Activated CD8-positive, alpha-beta T cell treated with anti-CD3 and anti-CD28 coated beads for 36 hours (primary cell): Measurements from ENCODE around the gene DMAP1. TPM values are rescaled to one million over a fixed set of nuclear protein-coding genes. Genes with fewer than 3 reads are reported as not detected.

Experiments
- ATAC-seq: fragments of 200-7000 bp; cut with Tn5 transposase; one replicate; pipeline ENCODE4 v1.10.0; 2021; ENCODE audit warnings: mild to moderate bottlenecking, moderate library complexity
- CTCF ChIA-PET: fragments of 350-600 bp; sonication (Branson Sonifier 250); formaldehyde crosslinking; loops from one replicate; lab custom pipeline; 2021; ENCODE audit warnings: antibody characterized with exemption; lab: Charles Lee
- POLR2A ChIA-PET: fragments of 350-600 bp; sonication (Branson Sonifier 250); formaldehyde crosslinking; loops from one replicate; lab custom pipeline; 2021; ENCODE audit warnings: antibody characterized with exemption; lab: Charles Lee
- DNase-seq: peaks from one replicate; pipeline ENCODE4 v3.0.0-alpha.2; 2020
- H3K27ac Mint-ChIP-seq: one replicate; pipeline ENCODE4 v1.8.0; 2021; ENCODE audit warnings: mild to moderate bottlenecking, mixed read lengths
- H3K27me3 Mint-ChIP-seq: one replicate; pipeline ENCODE4 v1.8.0; 2021; ENCODE audit warnings: mixed read lengths
- H3K36me3 Mint-ChIP-seq: one replicate; pipeline ENCODE4 v1.8.0; 2021; ENCODE audit warnings: low read depth, mixed read lengths
- H3K4me1 Mint-ChIP-seq: one replicate; pipeline ENCODE4 v1.8.0; 2021; ENCODE audit warnings: low read depth, mixed read lengths
- H3K4me3 Mint-ChIP-seq: one replicate; pipeline ENCODE4 v1.8.0; 2021; ENCODE audit warnings: mild to moderate bottlenecking, moderate library complexity, mixed read lengths
- H3K9me3 Mint-ChIP-seq: one replicate; pipeline ENCODE4 v1.8.0; 2021; ENCODE audit warnings: mixed read lengths
- intact Hi-C: fragments of 100-400 bp; cut with micrococcal nuclease; formaldehyde crosslinking; loops from one replicate; pipeline ENCODE4 v1.10.0; 2022
- total RNA-seq, 2 experiments: library from RNA; stranded (reverse); gene quantifications; one replicate each; pipeline ENCODE4 v1.2.3, GENCODE V29; 2021
- TF ChIP-seq, protein P1 (sequence below): fragments of 200-600 bp; IDR thresholded peaks from one replicate; pipeline ENCODE4 v1.8.0; 2022; ENCODE audit warnings: antibody characterized with exemption, mild to moderate bottlenecking

The DMAP1 gene
- total RNA-seq, 2 experiments from 2014 or later: 26.5 to 29.6 TPM

DNA sequence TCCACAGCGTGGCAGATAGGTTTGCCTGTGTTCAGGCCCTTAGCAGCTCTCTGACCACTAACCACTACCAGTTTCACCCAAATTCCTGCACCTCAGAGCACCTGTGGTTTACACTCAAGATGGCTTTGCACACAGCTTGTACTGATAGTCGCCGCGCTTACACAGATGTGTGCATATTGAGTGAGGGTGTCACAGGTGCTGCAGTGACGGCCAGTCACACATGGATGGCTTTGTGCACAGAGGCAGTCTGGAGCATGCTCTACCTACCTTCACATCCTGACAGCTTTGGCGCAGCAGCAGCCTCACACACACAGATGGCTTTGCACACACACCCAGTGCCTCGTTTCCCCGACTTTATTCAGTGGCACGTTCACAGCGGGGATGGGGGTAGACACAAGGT lies 7.5 kb downstream of the DMAP1 start:
- no peak overlapping the region for H3K27ac Mint-ChIP-seq
- ChIA-PET CTCF (interaction anchor here (4.2 kb wide), 1 partner anchor 18 kb away, joined by 25 read pairs; no protein-coding TSS in a partner anchor), POLR2A (no interaction called here)
- intact Hi-C loops: no loop called here
- no peaks in the 10 kb centered on the region for H3K9me3 Mint-ChIP-seq
- no peak for DNase-seq
- ATAC-seq: no peak
- H3K36me3 Mint-ChIP-seq: peaks cover 9% of the 10 kb centered on the region
- H3K4me3 Mint-ChIP-seq: no peak overlapping the region
- TF ChIP-seq, protein P1, sequence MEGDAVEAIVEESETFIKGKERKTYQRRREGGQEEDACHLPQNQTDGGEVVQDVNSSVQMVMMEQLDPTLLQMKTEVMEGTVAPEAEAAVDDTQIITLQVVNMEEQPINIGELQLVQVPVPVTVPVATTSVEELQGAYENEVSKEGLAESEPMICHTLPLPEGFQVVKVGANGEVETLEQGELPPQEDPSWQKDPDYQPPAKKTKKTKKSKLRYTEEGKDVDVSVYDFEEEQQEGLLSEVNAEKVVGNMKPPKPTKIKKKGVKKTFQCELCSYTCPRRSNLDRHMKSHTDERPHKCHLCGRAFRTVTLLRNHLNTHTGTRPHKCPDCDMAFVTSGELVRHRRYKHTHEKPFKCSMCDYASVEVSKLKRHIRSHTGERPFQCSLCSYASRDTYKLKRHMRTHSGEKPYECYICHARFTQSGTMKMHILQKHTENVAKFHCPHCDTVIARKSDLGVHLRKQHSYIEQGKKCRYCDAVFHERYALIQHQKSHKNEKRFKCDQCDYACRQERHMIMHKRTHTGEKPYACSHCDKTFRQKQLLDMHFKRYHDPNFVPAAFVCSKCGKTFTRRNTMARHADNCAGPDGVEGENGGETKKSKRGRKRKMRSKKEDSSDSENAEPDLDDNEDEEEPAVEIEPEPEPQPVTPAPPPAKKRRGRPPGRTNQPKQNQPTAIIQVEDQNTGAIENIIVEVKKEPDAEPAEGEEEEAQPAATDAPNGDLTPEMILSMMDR: no peak
- no peaks in the 10 kb centered on the region for H3K27me3 Mint-ChIP-seq
- peaks cover 16% of the 10 kb centered on the region for H3K4me1 Mint-ChIP-seq

DNA sequence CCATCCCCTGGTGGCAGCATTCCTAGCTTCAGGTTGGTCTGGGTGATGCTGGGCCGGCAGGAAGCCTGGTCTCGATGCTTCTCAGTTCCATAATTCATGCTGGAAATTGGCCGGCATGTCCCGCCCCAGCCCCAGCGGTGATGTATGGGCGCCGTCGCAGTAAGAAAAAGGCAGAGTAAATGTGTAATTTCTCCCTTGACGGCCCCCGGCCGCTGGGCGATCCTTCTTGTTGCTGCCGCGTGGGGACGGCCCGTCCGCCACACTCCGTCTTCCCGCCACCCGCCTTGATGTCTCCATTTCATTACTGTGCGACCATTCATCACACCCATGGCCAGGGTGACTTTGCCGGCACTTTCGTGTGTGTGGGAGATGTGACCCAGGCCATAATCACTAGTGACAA lies 8.5 kb downstream of the DMAP1 start:
- TF ChIP-seq, protein P1: no peak
- Mint-ChIP-seq H3K27ac (no peak overlapping the region), H3K4me3 (no peak overlapping the region), H3K9me3 (no peaks in the 10 kb centered on the region), H3K36me3 (peaks cover 9% of the 10 kb centered on the region), H3K4me1 (peaks cover 16% of the 10 kb centered on the region), H3K27me3 (no peaks in the 10 kb centered on the region)
- POLR2A ChIA-PET: interaction anchor here (0.6 kb wide), 1 partner anchor 1868 kb away, joined by 3 read pairs; no protein-coding TSS in a partner anchor
- CTCF ChIA-PET: interaction anchor here (1.4 kb wide), 1 partner anchor 132 kb away, joined by 3 read pairs; no protein-coding TSS in a partner anchor
- intact Hi-C loops: no loop called here
- no peak for DNase-seq
- no peak for ATAC-seq

DNA sequence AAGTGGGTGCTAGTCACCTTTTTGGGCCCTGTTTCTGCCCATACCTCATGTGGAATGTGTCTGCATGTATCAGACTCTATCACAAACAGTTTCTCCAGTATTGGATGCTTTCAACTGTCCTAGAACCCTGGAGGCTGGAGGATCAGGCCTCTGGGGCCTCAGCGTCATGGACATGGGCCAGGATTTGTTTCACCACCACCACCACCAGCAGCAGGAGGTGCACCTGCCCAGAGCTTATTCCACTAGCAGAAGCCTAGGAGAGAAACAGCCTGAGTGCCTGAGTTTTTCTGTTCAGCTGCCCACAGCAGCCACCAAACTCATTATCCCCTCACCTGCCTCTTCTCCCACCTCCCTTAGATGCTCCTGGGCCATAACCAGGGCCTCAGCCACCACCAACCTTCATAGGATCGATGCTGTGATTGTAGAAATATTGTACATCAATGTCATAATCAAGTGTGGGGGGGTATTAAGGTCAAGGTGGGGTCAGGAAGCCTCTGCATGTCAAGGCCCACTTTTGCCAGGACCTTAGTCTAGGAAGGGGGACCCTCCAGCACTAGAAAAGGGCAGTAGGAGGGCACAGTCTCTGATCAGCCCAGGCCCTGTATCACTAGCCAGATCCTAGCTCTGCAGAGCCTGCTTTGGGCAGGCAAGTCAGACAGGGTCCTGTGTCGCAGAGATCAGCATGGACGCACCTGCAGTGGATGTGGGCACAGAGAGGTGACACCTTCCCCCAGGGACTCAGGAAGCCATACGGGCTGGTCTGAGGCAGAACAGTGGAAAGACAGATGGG lies 9.3 kb downstream of the DMAP1 start:
- TF ChIP-seq, protein P1: no peak
- no peak for DNase-seq
- Mint-ChIP-seq H3K4me3 (no peak overlapping the region), H3K36me3 (peaks cover 9% of the 10 kb centered on the region), H3K4me1 (peaks cover 13% of the 10 kb centered on the region), H3K27me3 (no peaks in the 10 kb centered on the region), H3K27ac (peak overlapping the region; percentile 42), H3K9me3 (no peaks in the 10 kb centered on the region)
- intact Hi-C loops: no loop called here
- ChIA-PET CTCF (interaction anchor here (1.4 kb wide), 1 partner anchor 131 kb away, joined by 3 read pairs; no protein-coding TSS in a partner anchor), POLR2A (interaction anchor here (0.6 to 1.1 kb wide), 4 partner anchors 10 to 1869 kb away, joined by 3 to 4 read pairs (median 4); no protein-coding TSS in a partner anchor)
- peak; percentile 24 for ATAC-seq

DNA sequence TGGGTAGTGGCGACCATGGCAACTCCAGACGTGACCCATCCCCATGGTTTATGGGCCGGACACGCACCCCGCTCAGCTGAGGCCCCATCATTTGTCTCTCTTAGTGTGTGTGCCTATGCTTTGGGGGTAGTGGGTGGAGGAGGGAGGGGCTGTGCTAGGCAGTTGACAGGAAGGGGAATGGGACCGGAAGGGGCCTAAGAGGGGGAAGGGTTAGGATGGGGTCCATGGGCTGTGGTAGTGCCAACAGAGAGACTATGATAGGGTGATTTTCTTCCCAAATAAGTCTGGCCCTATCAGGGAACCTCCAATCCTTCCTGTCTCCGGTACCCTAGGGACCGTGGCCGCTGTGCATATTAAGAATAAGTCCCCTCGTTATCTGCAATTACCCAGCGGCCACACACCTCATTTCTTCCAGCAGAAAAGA lies 9.9 kb downstream of the DMAP1 start:
- ATAC-seq (no peak), DNase-seq (no peak)
- Mint-ChIP-seq H3K27me3 (no peaks in the 10 kb centered on the region), H3K4me3 (no peak overlapping the region), H3K27ac (peak overlapping the region; percentile 42), H3K36me3 (peaks cover 9% of the 10 kb centered on the region), H3K4me1 (peaks cover 13% of the 10 kb centered on the region), H3K9me3 (no peaks in the 10 kb centered on the region)
- ChIA-PET CTCF (no interaction called here), POLR2A (interaction anchor here (1.1 kb wide), 1 partner anchor 10 kb away, joined by 4 read pairs; no protein-coding TSS in a partner anchor)
- TF ChIP-seq, protein P1: no peak
- intact Hi-C loops: no loop called here

DNA sequence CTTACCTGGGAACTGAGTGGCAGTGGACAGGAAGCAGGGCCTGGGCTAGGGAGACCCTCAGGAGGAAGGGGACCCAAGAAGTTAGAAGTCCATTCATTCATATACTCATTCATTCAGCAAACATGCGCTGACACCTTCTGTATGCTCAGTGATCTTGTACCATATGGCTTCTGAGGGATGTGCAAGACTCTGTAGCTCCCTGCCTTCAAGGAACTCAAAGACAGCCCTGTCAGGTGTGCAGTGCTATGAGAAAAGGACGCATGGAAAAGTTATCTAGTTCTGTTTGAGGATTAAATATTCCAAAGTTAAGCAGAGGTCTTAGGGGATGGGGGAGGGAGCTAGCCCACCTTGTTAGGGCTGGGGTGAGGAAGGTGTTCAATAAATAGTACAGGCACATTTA lies 12.5 kb downstream of the DMAP1 start:
- ATAC-seq: no peak
- intact Hi-C loops: no loop called here
- Mint-ChIP-seq H3K27me3 (no peaks in the 10 kb centered on the region), H3K36me3 (peaks cover 4% of the 10 kb centered on the region), H3K9me3 (no peaks in the 10 kb centered on the region), H3K27ac (no peak overlapping the region), H3K4me3 (no peak overlapping the region), H3K4me1 (peaks cover 13% of the 10 kb centered on the region)
- ChIA-PET POLR2A (no interaction called here), CTCF (interaction anchor here (0.7 to 3.5 kb wide), 4 partner anchors 8 to 47 kb away, joined by 3 to 20 read pairs (median 4); no protein-coding TSS in a partner anchor)
- DNase-seq: no peak
- TF ChIP-seq, protein P1: no peak
